ENCODE results near the gene KRT82. TPM values are rescaled to one million over a fixed set of nuclear protein-coding genes. Genes with fewer than 3 reads are reported as not detected.

KRT82 gene
- total RNA-seq, 1 experiment from 2014 or later = not detected

DNA sequence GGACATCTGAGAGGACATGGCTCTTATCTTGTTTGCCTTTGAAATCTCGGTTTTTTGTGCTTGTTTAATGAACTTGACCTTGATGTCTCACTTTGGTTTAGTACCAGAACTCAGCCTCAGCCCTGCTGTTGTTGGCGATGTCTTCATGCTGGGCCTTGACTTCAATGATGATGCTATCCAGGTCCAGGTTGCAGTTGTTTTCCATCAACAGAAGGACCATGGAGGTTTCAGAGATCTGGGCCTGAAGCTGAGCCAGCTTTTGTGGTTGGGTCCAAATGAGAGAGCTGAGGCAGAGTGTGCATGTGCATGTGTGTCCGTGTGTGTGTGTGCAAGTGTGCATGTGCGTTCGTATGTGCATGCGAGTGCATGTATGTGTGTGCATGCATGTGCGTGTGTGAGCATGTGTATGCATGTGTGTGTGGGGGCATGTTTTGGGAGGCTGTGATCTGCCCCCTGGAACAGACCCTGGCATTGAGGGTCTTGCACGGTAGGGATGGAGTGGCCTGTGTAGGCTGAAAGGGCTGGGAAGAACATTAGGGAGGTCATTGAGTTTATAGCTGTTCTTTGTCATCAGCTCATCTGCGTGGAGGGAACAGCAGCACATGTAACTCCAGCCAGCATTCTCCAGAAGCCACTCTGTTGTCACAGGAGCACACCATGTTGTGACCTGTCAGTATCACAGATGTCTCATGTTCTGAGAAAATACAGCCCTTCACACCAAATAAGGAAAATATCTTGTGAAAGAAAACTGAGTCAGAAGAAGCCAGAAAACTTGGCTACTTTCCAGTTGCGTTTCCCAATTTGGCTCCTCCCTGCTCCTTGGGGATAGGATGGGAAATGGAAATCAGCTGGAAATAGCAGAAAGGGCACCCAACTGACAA, 10.0 kb upstream of the KRT82 start:
- no peaks in the 10 kb centered on the region for H3K79me1 ChIP-seq (ENCODE audit: insufficient read depth, low read depth, low read length, poor library complexity, severe bottlenecking)
- H3K4me1 ChIP-seq (ENCODE audit: insufficient read depth, low read length) = no peaks in the 10 kb centered on the region
- no peak overlapping the region for H3K4me3 Mint-ChIP-seq
- H3K4me1 Mint-ChIP-seq = peaks cover 8 to 9% of the 10 kb centered on the region in 2 experiments
- no peaks in the 10 kb centered on the region for H3K9me3 ChIP-seq (ENCODE audit: control insufficient read depth, low read depth, low read length)
- peak overlapping the region; percentile 56 for H4K8ac ChIP-seq (replicated peaks; ENCODE audit: insufficient read length, low read depth, low read length)
- no peak for DNase-seq
- H2BK15ac ChIP-seq (ENCODE audit: low read depth, low read length) = no peak overlapping the region
- no peak overlapping the region for H4K91ac ChIP-seq (ENCODE audit: insufficient read length, low read depth, low read length)
- no CpG with 5 or more reads among the region's 10 CpGs for WGBS (ENCODE audit: extremely low coverage, insufficient read length, low lambda C conversion rate)
- H3K23ac ChIP-seq (ENCODE audit: insufficient read length, low read depth, low read length) = peak overlapping the region; percentile 36
- no peak overlapping the region for H3T11ph ChIP-seq (ENCODE audit: low read length)
- H3K27me3 ChIP-seq (ENCODE audit: insufficient read depth, low read length) = no peaks in the 10 kb centered on the region
- H3K27ac ChIP-seq (ENCODE audit: insufficient read length, low read depth, low read length) = no peak overlapping the region
- TF ChIP-seq, protein P1, sequence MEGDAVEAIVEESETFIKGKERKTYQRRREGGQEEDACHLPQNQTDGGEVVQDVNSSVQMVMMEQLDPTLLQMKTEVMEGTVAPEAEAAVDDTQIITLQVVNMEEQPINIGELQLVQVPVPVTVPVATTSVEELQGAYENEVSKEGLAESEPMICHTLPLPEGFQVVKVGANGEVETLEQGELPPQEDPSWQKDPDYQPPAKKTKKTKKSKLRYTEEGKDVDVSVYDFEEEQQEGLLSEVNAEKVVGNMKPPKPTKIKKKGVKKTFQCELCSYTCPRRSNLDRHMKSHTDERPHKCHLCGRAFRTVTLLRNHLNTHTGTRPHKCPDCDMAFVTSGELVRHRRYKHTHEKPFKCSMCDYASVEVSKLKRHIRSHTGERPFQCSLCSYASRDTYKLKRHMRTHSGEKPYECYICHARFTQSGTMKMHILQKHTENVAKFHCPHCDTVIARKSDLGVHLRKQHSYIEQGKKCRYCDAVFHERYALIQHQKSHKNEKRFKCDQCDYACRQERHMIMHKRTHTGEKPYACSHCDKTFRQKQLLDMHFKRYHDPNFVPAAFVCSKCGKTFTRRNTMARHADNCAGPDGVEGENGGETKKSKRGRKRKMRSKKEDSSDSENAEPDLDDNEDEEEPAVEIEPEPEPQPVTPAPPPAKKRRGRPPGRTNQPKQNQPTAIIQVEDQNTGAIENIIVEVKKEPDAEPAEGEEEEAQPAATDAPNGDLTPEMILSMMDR (conservative IDR thresholded peaks at IDR 0.05) = no peak
- peak overlapping the region; percentile 25; the same call in 1 of the 2 replicates for H3K14ac ChIP-seq (ENCODE audit: insufficient read depth, low read length)
- no peaks in the 10 kb centered on the region for H4K20me1 ChIP-seq (ENCODE audit: control insufficient read depth, insufficient read depth, insufficient read length)
- no peak overlapping the region for H4K5ac ChIP-seq (ENCODE audit: insufficient read length, low read depth, low read length)
- no peak overlapping the region for H3K4me2 ChIP-seq (ENCODE audit: insufficient read depth, insufficient read length, low read length)
- H3K36me3 Mint-ChIP-seq (ENCODE audit: insufficient read depth in 1 of 3, low read depth in 3 of 3) = peaks cover 0 to under 1% (median 0%) of the 10 kb centered on the region in 3 experiments; a peak in 2 of 7 replicates
- H2BK5ac ChIP-seq (ENCODE audit: insufficient read length, low read length) = no peak overlapping the region
- H3K9me3 Mint-ChIP-seq = peaks cover under 1 to 2% of the 10 kb centered on the region in 2 experiments; a peak in 2 of 5 replicates
- H2AFZ ChIP-seq (ENCODE audit: low read length) = no peak overlapping the region
- no peak overlapping the region for H2AK5ac ChIP-seq (ENCODE audit: insufficient read length, low read length)
- no peaks in the 10 kb centered on the region for H3K79me2 ChIP-seq (ENCODE audit: insufficient read depth, low read length)
- H2BK20ac ChIP-seq (ENCODE audit: low read depth, low read length, poor library complexity, severe bottlenecking) = no peak overlapping the region
- no peak overlapping the region for H3K18ac ChIP-seq (ENCODE audit: insufficient read length, low read depth, low read length)
- no peak overlapping the region for H3K27ac Mint-ChIP-seq
- H2BK12ac ChIP-seq (ENCODE audit: insufficient read length, low read depth, low read length) = no peak overlapping the region
- H3K4ac ChIP-seq (ENCODE audit: low read depth, low read length) = no peak overlapping the region
- H3K9ac ChIP-seq (ENCODE audit: extremely low read depth, insufficient read length, low read length) = no peak overlapping the region
- no peak overlapping the region for H3K56ac ChIP-seq (ENCODE audit: insufficient read length, low read depth, low read length)
- H2BK120ac ChIP-seq (ENCODE audit: low read depth, low read length, poor library complexity, severe bottlenecking) = no peak overlapping the region
- H3K27me3 Mint-ChIP-seq (ENCODE audit: low read depth) = peaks cover 10% of the 10 kb centered on the region
- peaks cover 3% of the 10 kb centered on the region for H3K23me2 ChIP-seq (ENCODE audit: insufficient read length, low read depth, low read length, poor library complexity, severe bottlenecking)
